Inferior parietal cortex (tissue), 1 donor: ENCODE data around the gene IGFN1.
A peak's percentile ranks its signal among the peaks of the same experiment; 100 is the strongest.
"Not testable (repeated sequence)": the region's sequence is repeated elsewhere in the genome, so short reads cannot be mapped to it uniquely, and the experiment has no call there.

Source experiments
- DNase-seq: peaks from one replicate; pipeline ENCODE4 v3.0.0-alpha.2; 2016; ENCODE audit errors: extremely low spot score

Gene IGFN1

DNA sequence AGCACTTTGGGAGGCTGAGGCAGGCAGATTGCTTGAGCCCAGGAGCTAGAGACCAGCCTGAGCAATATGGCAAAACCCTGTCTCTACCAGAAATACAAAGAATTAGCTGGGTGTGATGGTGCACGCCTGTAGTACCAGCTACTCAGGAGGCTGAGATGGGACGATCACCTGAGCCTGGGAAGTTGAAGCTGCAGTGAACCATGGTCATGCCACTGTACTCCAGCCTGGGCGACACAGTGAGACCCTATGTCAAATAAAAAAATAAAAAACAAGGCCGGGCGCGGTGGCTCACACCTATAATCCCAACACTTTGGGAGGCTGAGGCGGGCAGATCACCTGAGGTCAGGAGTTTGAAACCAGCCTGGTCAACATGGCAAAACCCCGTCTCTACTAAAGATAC is 27.6 kb upstream of the IGFN1 start:
- DNase-seq: not testable (repeated sequence)

DNA sequence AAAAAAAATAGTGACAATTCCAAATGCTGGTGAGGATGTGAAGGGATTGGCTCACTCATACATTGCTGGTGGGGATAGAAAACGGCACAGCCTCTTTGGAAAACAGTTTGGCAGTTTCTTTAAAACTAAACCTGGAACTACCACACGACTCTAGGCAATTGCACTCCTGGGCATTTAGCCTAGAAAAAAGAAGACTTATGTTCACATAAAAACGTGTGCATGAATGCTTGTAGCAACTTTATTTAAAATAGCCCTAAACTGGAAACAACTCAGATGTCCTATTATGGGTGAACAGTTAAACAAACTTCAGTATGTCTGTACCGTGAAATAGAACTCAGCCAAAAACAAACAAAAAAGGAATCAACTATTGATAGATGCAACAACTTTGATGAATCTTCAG is 26.9 kb upstream of the IGFN1 start:
- DNase-seq: no peak

DNA sequence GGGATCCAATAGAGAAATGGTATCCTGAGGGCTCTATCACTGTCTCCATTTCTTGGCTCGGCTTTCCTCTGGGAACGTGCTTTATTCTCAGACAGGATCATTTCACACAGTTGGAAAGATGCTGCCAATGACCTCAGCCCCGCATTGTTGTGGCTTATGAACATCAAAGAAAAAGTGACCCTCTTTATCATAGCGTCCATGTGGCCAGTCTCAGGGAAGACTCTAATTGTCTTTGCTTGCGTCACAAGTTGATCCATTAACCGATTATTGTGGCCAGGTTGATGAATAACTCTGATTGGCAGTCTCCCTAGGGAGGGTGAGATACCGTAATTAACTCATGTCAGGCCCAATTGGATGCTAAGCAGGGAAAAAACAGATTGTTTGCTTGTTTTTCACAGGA is 26.0 kb upstream of the IGFN1 start:
- DNase-seq: no peak

DNA sequence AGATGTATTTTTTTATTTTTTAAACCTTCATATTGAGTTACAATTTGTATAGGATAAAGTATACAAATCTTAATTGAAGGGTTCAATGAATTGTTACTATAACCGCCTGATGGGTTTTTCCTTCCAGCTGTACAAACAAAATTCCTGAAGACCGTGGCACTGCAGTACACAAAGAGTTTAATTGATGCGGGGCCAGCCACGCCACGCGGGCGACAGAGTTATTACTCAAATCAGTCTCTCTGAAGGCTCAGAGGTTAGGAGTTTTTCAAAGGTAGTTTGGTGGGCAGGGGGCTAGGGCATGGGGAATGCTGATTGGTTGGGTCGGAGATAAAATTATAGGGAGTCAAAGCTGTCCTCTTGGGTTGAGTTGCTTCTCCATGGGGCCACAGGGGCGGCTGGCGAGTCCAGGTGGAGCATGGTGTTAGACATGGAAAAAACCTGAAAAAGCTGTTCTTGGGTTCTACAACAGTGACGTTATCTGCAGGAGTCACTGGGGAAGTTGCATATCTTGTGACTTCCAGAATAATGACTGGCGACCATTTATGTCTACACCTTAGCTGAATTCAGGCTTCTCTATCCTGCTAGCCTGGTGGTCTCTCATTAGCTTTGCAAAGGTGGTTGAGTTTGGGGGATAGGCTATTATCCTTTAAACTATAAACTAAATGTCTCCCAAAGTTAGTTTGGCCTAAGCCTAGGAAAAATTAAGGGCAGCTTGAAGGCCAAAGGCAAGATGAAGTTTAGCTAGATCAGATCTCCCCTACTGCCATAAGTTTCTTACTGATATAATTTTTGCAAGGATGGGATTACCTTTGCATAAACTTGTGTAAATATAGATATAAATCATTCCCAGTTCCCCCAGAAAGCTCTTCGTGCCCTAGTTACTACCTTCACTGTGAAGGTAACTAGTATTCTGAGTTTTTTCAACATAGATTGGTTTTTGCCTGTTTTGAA is 23.3 kb upstream of the IGFN1 start:
- no peak for DNase-seq

- no peak for DNase-seq
These were observed 21.4 kb upstream of the IGFN1 start for GRCh38 chr1:201169203-201169602.

DNA sequence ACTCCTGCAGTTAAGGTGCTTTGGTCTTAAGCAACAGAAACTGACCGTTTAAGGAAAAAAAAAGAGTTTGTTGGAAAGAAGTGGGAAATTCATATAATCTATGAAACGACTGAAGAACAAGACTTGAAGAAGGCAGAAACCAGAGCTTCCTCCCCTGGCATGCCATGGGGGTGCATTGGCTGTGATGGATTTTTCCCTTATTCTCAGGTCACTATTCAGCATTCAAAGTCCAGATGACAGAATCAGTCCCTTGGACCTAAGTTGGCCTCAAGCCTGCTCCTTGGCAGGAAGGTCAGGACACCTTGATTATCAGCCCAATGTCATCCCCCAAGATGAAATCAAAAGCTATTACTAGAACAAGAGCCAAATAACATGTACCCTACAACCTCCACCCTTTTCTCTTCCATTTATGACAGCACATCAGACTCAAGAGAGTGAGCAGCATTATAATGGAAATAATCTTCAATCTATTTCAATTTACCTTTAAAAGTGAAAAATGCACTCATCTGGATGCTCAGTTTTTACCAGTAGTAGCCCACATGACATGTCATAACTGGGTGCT is 20.6 kb upstream of the IGFN1 start:
- no peak for DNase-seq

- DNase-seq: peak; percentile 88
These were observed 20.0 kb upstream of the IGFN1 start for GRCh38 chr1:201170533-201171062.

GRCh38 chr1:201171063-201172036 is 19.3 kb upstream of the IGFN1 start:
- DNase-seq: peak; percentile 51

- no peak for DNase-seq
These were observed 18.3 kb upstream of the IGFN1 start for GRCh38 chr1:201172326-201172725.

- no peak for DNase-seq
These were observed 17.5 kb upstream of the IGFN1 start for GRCh38 chr1:201172999-201173610.

DNA sequence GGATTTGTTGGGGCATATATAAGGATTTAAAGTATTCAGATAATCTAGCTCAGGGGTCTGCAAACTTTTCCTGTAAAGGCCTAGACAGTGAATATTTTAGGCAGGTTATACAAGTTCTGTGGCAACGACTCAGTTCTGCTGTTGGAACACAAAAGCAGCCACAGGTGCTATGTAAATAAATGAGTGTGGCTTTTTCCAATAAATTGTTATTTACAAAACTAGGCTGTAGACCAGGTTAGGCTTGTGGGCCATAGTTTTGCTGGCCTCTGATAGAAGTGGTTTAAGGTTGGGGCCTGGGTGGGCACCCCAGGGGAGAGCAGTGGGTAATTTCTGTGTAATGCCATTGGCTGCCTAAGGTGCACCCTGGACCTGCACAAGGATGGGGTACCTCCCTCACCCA is 16.9 kb upstream of the IGFN1 start:
- DNase-seq: no peak

DNA sequence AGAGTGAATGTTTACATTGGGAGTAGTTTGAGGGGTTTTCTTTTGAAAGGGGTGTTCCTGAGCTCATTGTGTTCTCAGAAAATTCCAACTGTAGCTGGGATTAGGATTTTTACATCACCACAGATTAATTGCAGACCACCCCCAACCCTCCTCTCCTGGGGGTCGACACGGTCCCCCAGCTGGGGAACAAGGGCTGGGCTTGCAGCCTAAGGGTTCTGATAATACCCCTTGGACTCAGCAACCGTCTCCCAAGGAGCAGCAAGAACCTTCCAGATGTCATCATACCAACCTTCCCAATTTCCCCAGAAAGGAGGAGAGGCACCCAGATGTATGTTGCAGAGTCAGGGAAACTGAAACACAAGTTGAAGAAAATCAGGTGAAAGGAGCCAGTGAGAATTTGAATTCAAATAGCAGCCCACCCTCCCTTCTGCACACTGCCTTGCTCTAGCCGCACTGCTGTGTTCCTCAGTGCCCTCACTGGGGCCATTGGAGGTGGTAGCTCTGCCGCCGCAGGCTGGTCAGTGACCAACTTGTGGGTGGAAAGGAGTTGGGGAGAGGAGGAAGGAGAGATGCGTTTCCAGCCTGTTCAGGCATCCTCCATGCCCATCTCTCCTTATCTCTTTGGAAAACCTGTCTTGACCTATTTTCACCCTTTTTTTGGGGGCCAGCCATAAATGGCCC is 14.7 kb upstream of the IGFN1 start:
- DNase-seq: no peak

GRCh38 chr1:201176940-201177339 is 13.7 kb upstream of the IGFN1 start:
- DNase-seq: no peak

GRCh38 chr1:201178718-201179117 is 11.9 kb upstream of the IGFN1 start:
- DNase-seq: no peak

DNA sequence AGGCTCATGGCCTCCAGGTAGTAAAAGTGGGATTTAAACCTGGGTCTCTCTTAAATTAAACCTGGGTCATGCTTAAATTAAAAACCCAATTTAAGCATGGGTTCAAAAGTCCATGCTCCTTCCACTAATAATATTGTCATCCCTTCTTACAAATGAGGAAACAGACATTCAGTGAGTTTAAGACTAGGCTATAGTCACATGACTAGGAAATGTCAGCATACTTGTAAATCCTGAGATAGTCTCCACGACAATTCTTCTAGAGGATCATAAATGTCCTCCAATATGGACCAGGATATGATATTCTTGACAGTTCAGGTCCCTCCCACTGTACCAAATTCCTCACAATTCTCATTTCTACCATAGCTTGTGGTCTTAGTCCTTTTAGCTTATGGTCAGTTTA is 10.5 kb upstream of the IGFN1 start:
- DNase-seq: no peak

DNA sequence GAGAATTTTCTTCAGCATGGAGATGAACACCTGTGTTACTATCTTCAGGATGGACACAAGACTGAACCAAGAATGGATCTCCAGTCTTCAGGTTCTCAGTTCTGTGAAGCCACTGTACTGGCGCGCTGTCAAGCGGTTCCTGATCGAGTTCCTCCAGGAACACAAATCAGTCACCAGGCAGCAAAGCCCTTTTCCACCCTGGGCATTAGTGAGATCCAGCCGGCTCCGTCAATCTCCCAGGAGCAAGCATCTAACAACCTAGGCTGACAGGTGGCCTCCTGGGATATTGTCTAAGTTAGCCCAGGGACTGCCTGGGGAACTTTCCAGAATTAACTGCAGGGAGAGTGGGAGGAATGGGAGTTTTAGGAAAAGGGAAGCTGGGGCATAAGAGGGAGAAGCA is 9.7 kb upstream of the IGFN1 start:
- DNase-seq: no peak

DNA sequence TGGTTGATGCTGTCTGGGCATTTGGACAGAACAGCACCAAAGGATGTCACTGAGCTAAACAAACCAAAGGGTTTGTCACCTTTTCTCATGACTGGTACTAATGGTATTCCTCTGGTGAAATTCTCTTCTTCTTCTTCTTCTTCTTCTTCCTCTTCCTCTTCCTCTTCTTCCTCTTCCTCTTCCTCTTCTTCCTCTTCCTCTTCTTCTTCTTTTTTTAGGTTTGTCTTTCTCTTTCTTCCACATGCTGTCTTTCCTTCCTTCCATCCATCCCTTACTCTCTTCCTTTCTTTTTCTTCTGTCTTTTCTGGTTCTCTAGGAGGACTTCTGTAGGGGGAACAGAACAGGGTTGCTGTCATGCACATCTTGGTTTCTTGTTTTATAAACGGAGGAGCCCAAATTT is 9.3 kb upstream of the IGFN1 start:
- DNase-seq: no peak

DNA sequence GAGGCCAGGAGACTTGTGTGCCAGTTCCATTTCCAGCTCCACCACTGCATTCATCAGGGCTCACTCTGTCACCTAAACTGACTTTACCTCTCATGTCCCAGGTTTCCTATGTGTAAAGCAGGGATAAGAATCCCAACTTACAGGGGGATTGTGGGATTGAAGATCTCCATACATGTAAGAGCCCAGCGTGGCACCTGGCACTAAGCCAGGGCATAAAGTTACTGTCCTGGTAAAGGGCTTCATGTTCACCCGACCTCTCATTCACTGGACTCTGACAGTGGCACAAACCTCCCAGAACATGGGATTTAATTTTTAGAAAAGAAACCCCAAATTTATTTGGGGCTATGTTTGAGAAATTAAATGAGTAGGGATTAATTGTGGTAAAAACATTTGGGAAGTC is 8.9 kb upstream of the IGFN1 start:
- no peak for DNase-seq

- no peak for DNase-seq
These were observed 7.4 kb upstream of the IGFN1 start for GRCh38 chr1:201183209-201183608.

- no peak for DNase-seq
These were observed 6.9 kb upstream of the IGFN1 start for GRCh38 chr1:201183753-201184152.
